Islet of Langerhans (tissue), 1 donor: ENCODE measurements around the gene ZNF724.
"Not testable (repeated sequence)": the region's sequence is repeated elsewhere in the genome, so short reads cannot be mapped to it uniquely, and the experiment has no call there.

Experiments used
- FAIRE-seq: peaks from one replicate; lab custom pipeline; 2011; peaks lifted over from hg19 to GRCh38; lab: Jason Lieb, UNC

Gene ZNF724

DNA sequence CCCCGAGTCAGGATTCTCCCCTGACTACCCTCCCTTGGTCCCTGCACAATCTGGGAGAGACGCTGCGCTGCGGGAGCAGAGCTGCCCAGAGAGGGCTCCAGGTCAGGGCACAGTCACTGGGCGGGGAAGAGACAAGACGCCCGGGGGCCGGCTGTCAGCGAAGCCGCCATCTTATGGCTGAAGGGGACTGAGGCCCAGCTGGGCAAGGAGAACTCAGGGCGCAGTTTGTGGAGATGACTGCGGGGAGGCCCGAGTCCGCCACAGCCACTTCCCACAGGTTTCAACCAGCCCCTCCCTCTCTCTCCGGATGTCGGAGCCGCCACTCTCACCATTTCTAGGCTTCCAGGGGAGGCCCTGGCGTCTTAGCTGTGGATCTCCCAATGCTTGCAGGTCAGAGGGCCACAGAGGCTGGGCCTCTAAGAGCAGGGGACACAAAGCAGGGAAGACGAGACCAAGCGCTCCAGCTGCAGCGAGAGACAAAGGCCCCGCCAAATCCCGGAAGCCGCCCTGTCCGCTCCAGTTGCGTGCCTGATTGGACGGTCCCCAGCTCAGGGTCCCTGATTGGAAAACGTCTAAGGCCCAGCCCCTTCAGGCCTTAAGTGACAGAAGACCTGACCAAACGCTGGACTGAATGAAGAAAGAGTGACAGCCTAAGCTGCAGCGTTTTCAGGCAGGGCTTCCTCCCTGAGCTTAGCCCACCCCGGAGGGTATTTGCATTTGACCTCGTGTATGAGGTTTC lies at the start of gene ZNF724:
TSS of gene ZNF724 (minus strand) at position 484 of the 739 bp plus-strand sequence. CDS start at position 332, 152 bp downstream.
- peak; percentile 97 for FAIRE-seq

- FAIRE-seq, result no peak
Observed at GRCh38 chr19:23294141-23294540, 43.9 kb upstream of the ZNF724 start.

DNA sequence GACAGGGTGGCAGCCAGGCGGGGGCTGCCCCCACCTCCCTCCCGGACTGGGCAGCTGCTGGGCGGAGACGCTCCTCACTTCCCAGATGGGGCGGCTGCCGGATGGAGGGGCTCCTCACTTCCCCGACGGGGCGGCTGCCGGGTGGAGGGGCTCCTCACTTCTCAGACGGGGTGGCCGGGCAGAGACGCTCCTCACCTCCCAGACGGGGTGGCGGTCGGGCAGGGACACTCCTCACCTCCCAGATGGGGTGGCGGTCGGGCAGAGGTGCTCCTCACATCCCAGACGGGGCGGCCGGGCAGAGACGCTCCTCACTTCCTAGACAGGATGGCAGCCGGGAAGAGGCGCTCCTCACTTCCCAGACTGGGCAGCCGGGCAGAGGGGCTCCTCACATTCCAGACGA lies 39.8 kb upstream of the ZNF724 start:
- not testable (repeated sequence) for FAIRE-seq

GRCh38 chr19:23287620-23288019 lies 37.4 kb upstream of the ZNF724 start:
- no peak for FAIRE-seq

DNA sequence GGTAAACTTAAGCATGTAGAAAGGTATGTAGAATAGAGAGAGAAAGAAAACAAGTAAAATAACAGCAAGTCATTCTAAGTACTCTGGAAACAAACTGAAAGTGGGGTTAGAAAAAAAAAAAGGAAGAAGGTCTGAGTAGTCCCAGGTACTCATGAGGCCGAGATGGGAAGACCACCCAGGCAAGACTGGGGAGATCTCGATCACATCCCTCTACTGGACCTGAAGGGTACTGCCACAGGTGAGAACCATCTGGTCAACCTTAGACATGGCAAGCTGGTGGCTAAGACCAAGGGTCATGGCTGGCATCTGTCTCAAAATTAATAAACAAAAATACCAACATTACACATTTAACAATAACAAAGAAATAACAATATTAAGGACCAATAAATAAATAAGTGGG lies 36.3 kb upstream of the ZNF724 start:
- FAIRE-seq, result no peak

DNA sequence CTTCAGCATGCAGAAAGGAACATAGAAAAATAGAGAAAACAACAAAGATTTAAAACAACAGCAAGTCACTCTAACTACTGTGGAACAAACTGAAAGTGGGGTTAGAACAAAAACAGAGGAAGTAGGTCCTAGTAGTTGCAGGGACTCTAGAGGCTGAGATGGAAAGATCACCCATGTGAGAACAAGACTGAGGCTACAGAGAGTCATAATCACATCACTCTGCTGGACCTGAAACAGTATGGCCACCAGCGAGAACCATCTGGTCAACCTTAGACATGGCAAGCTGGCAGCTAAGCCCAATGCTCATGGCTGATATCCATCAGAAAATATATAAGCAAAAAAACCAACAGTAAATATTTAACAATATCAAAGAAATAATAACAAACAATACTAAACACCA lies 35.8 kb upstream of the ZNF724 start:
- no peak for FAIRE-seq

GRCh38 chr19:23285326-23285725 lies 35.1 kb upstream of the ZNF724 start:
- not testable (repeated sequence) for FAIRE-seq

GRCh38 chr19:23283925-23284324 lies 33.7 kb upstream of the ZNF724 start:
- FAIRE-seq, result no peak

DNA sequence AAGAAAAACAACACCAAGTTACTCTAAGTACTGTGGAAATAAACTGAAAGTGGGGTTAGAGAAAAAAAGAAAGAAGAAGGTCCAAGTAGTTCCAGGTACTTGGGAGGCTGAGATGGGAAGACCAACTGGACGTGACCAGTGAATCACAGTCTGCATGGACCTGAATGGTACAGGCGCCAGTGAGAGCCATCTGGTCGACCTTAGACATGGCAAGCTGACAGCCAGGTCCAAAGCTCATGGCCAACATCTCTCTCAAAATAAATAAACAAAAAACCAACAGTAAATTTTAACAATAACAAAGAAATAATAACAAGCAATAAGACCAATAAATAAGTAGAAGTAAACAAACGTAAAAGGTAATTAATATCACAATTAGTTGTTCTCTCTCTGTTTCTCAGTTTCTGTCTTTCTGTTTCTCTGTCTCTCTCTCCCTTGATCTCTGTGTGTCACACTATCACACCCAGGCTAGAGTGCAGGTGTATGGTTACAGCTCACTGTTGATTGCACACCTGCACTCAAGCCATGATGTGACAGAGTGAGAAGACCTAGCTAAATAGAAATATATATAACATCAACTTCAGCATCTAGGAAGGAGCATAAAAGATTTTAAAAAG lies 31.6 kb upstream of the ZNF724 start:
- no peak for FAIRE-seq

DNA sequence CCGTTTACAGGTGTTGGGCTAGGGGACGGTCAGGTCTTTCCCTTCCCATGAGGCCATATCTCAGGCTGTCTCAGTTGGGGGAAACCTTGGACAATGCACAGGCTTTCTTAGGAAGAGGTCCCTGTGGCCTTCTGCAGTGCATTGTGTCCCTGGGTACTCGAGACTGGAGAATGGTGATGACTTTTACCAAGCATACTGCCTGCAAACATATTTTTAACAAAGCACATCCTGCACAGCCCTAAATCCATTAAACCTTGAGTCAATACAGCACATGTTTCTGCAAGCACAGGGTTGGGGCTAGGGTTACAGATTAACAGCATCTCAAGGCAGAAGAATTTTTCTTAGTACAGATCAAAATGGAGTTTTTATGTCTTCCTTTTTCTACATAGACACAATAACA lies 27.9 kb upstream of the ZNF724 start:
- FAIRE-seq, result not testable (repeated sequence)

GRCh38 chr19:23273590-23274412 lies 23.6 kb upstream of the ZNF724 start:
- FAIRE-seq, result peak; percentile 76

DNA sequence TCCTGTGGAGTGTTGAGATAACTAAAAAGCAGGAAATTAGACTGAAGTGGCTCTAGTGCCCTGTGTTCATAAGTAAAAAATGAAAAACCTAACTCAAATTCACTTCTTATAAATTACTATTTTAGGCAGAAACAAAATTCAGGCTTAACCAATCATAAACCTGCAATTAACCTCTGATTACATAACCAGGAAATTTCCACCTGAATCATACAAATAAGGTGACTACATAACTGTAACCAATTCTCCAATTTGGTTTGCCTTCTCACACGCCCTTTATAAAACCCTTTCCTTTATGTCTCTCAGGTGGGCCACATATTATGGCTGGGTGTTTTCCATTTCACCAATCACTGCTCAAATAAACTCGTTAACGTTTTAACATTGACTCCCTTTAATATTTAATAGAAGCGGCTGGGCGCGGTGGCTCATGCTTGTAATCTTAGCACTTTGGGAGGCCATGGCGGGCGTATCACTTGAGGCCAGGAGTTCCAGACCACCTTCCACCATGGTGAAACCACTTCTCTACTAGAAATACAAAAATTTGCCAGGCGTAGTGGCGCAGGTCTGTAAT lies 22.9 kb upstream of the ZNF724 start:
- FAIRE-seq, result peak; percentile 66

DNA sequence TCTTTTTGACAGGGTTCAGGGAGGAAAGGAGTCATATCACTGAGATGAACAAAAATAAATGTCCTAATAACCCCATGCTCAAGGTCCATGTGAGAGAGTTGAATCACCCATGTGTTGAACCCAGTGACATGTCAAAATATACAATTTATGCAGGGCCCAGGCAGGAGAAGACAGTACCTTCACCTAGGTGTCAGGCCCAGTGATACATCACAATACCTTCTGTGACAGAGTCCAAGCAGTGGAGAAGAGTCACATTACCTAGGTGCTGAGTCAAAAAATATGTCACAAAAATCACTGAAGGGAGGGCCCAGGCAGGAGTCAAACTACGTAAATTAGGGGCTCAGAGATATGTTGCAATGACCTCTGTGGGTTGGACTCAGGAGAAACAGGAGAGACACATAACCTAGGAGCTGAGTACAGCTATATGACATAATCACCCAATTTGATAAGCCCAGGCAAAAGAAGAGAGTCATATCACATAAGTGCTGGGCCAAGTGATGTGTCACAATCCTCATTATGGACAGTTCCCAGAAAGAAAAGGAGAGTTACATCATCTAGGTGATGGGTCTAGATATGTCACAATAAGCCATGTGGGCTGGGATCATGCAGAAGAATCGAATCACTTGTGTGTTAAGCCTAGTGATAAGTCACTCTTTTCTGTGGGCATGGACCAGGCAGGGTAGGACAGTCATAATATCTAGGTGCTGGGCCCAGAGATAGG lies 13.8 kb upstream of the ZNF724 start:
- FAIRE-seq, result no peak

DNA sequence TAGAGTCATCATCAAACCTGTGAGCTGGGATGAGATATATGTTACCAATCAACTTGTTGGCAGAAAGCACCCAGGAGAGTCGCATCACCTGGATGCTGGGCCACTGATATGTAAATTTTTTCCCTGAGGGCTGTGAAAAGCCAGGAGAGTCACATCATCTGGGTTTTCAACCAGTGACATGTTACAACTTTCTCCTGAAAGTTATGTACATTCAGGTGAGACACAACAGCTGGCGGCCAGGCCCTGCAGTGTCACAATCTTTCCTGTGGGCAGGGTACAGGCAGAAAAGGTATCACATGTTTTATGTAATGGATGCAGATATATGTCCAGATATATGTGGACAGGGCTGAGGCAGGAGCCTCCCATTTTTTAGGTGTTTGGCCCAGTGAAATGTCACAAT lies 13.2 kb upstream of the ZNF724 start:
- no peak for FAIRE-seq

DNA sequence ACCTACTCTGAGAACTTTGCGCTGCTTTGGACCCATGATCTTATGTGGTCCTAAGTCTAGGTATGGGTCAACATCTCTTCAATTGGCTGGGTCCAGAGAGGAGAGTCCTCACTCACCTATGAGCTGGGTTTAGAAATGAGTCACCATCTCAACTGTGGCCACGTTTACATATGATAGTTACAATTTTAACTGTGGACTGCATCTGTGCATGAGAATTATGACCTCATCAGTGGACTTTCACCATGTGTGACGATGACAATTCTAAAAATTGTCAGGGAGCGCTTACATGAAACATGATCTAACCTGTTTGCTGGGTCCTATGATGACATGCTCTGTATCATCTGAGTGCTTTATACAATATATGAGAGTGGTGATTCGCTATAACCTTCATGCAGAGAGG lies 12.7 kb upstream of the ZNF724 start:
- no peak for FAIRE-seq

DNA sequence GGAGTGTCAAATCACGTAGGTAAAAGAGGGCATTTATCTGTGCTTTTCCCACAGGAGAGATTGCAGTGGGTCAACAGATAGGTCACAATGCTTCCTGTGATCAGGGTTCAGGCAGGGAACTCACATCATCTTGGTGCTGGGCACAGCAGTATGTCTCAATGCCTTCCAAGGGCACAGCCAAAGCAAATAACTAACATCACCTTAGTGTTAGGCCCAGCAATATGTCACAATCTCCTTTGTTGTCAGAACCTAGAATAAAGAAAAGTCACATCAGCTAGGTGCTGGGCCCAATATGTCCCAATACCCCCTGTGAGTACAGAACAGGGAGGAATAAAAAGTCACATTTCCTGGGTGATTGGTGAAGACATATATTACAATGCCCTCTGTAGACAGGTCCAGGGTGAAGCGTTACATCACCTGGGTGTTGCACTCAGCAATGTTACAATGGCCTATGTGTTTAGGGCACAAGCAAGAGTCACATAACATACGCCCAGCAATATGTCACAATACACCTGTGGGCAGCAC lies 11.4 kb upstream of the ZNF724 start:
- no peak for FAIRE-seq

DNA sequence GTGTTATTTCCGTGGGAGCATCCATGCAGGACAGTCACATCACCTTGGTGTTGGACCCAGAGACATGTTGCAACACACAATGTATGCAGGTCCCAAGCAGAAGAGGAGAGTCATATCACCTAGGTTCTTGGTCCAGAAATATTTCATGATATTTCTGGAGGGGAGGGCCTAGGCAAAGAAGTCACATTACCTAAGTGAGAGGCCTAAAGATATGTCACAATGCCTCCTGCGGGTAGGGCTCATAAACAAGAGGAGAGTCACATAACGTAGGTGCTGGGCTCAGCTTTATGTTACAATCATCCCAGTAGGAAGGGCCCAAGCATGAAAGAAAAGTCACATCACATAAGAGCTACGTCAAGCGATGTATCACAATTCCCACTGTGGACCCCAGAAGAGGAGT lies 10.8 kb upstream of the ZNF724 start:
- FAIRE-seq, result no peak

- no peak for FAIRE-seq
Observed at GRCh38 chr19:23259961-23260360, 9.8 kb upstream of the ZNF724 start.

GRCh38 chr19:23255700-23256099 lies 5.5 kb upstream of the ZNF724 start:
- FAIRE-seq, result no peak

- FAIRE-seq, result no peak
Observed at GRCh38 chr19:23254141-23254910, 4.1 kb upstream of the ZNF724 start.

DNA sequence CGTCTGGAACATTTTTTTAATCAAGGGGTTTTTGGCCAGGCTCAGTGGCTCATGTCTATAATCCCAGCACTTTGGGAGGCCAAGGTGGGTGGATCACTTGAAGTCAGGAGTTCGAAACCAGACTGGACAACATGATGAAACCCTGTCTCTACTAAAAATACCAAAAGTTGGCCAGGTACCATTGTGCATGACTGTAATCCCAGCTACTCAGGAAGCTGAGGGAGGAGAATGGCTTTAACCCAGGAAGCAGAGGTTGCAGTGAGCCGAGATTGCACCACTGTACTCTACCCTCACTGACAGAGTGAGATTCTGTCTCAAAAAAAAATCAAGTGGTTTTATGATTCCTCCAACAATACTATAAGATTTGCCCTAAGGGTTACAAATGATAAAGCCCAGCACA lies 3.1 kb upstream of the ZNF724 start:
- not testable (repeated sequence) for FAIRE-seq
